ENCODE results near the gene RHCG.

GRCh38 chr15:89477411-89478242 lies 18.8 kb downstream of the RHCG start:
- no peak for TF ChIP-seq POLR2AphosphoS5 (IDR thresholded peaks at IDR 0.05; ENCODE audit: low read depth, low read length)
- TF ChIP-seq, protein P1, sequence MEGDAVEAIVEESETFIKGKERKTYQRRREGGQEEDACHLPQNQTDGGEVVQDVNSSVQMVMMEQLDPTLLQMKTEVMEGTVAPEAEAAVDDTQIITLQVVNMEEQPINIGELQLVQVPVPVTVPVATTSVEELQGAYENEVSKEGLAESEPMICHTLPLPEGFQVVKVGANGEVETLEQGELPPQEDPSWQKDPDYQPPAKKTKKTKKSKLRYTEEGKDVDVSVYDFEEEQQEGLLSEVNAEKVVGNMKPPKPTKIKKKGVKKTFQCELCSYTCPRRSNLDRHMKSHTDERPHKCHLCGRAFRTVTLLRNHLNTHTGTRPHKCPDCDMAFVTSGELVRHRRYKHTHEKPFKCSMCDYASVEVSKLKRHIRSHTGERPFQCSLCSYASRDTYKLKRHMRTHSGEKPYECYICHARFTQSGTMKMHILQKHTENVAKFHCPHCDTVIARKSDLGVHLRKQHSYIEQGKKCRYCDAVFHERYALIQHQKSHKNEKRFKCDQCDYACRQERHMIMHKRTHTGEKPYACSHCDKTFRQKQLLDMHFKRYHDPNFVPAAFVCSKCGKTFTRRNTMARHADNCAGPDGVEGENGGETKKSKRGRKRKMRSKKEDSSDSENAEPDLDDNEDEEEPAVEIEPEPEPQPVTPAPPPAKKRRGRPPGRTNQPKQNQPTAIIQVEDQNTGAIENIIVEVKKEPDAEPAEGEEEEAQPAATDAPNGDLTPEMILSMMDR (IDR thresholded peaks at IDR 0.05): no peak
